RWPE2 (cell line): ENCODE measurements around the gene DLST.

Source experiments
- ATAC-seq: fragments of 200-7000 bp; cut with Tn5 transposase; 3 replicates; pipeline ENCODE4 v1.9.1; 2021; ENCODE audit warnings: low read depth
- DNase-seq: peaks from one replicate; pipeline ENCODE4 v3.0.0-alpha.2; 2020; ENCODE audit warnings: low spot score
- H3K27ac ChIP-seq: fragments of 450-650 bp; 2 replicates; pipeline ENCODE4 v1.5.1; 2017; ENCODE audit warnings: mild to moderate bottlenecking; ENCODE audit not compliant: poor library complexity, severe bottlenecking
- H3K27me3 ChIP-seq: fragments of 250-450 bp; sonication (Bioruptor Pico); 2 replicates; pipeline ENCODE4 v1.5.1; 2021; ENCODE audit warnings: mild to moderate bottlenecking, moderate library complexity; ENCODE audit not compliant: insufficient read depth, poor library complexity, severe bottlenecking
- H3K36me3 ChIP-seq: fragments of 250-450 bp; sonication (Bioruptor Pico); 2 replicates; pipeline ENCODE4 v1.5.1; 2020; ENCODE audit warnings: low read depth, mild to moderate bottlenecking, moderate library complexity
- H3K4me1 ChIP-seq: fragments of 250-450 bp; sonication (Bioruptor Pico); 2 replicates; pipeline ENCODE4 v1.5.1; 2021; ENCODE audit warnings: mild to moderate bottlenecking, moderate library complexity; ENCODE audit not compliant: insufficient read depth, poor library complexity, severe bottlenecking
- H3K4me3 ChIP-seq: fragments of 250-450 bp; sonication (Bioruptor Pico); 2 replicates; pipeline ENCODE4 v1.5.1; 2021; ENCODE audit warnings: mild to moderate bottlenecking, moderate library complexity; ENCODE audit not compliant: severe bottlenecking
- H3K9me3 ChIP-seq: fragments of 250-450 bp; sonication (Bioruptor Pico); 2 replicates; pipeline ENCODE4 v1.5.1; 2021; ENCODE audit warnings: mild to moderate bottlenecking, moderate library complexity; ENCODE audit not compliant: severe bottlenecking
- CTCF ChIP-seq: fragments of 450-650 bp; IDR thresholded peaks from one replicate; pipeline ENCODE4 v1.5.1; 2017; ENCODE audit warnings: mild to moderate bottlenecking, moderate library complexity; ENCODE audit not compliant: poor library complexity, severe bottlenecking

DLST gene

GRCh38 chr14:74938531-74939495 lies 57.1 kb downstream of the DLST start:
- H3K27ac ChIP-seq = no peak overlapping the region
- H3K9me3 ChIP-seq = no peaks in the 10 kb centered on the region
- H3K4me3 ChIP-seq = no peak overlapping the region
- H3K27me3 ChIP-seq = no peaks in the 10 kb centered on the region
- DNase-seq (no peak), ATAC-seq (no peak)
- H3K36me3 ChIP-seq = peaks cover 18% of the 10 kb centered on the region; the same call in 1 of the 2 replicates
- peaks cover 12% of the 10 kb centered on the region for H3K4me1 ChIP-seq
- no peak for TF ChIP-seq CTCF

DNA sequence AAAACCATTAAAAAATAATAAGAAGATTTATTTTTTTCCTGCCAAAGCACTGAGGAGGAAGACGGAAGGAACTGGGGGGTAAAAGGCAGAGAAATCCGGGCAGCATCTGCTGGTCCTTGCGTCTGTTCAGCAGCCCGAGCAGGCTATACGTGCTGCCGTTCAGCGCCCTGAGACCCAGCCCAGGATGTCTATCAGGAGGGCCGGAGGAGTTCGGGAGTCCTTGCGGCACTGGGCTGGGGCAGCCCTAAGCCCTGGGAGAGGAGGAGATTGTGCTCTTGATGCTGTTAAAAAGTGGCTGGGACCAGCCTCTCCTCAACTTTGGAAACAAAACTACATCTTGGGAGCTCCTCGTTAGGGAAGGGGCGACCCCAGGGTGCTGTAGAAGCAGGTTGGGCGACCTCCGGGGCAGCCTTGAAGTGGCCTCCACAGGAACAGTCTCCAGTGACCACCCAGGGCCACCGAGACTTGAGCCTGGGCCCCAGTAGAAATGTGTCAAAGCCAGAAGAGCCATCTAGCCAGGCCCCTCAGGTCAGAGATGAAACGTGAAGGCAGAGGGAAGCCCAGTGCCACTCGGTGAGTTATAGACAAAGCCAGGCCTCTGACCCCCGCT lies 59.3 kb downstream of the DLST start:
- no peak for TF ChIP-seq CTCF
- DNase-seq = no peak
- Histone ChIP-seq H3K9me3 (no peaks in the 10 kb centered on the region), H3K36me3 (peaks cover 37% of the 10 kb centered on the region), H3K4me3 (no peak overlapping the region), H3K27me3 (no peaks in the 10 kb centered on the region), H3K27ac (peak overlapping the region; percentile 42), H3K4me1 (peaks cover 12% of the 10 kb centered on the region)
- no peak for ATAC-seq

- H3K9me3 ChIP-seq = no peaks in the 10 kb centered on the region
- peaks cover 43% of the 10 kb centered on the region for H3K36me3 ChIP-seq
- peaks cover 12% of the 10 kb centered on the region for H3K4me1 ChIP-seq
- no peak for TF ChIP-seq CTCF
- peak; percentile 7; the same call in 1 of the 3 replicates for ATAC-seq
- peak overlapping the region; percentile 42 for H3K27ac ChIP-seq
- no peak for DNase-seq
- no peak overlapping the region for H3K4me3 ChIP-seq
- no peaks in the 10 kb centered on the region for H3K27me3 ChIP-seq
Measured at GRCh38 chr14:74941676-74942097, 60.0 kb downstream of the DLST start.

DNA sequence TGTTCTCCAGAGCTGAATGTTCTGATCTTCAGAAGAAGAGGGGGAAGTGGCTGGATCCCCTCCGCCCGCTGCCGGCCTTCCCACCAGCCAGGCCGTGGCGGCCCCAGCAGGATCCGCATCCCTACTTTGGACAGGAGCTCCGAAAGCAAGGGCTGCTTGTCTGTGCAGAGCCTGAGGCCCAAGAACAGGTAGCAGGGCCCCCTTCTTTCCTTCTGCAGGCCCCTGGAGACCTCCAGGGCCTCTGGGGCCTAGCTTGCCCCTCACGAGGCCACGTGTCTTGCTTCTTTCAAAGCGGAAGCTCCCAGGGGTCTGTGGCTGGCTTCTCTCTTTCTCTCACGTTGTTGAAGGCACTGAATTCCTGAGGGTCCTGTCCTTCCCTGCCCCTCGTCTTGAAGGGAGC lies 60.5 kb downstream of the DLST start:
- H3K4me1 ChIP-seq = peaks cover 12% of the 10 kb centered on the region
- H3K27me3 ChIP-seq = no peaks in the 10 kb centered on the region
- H3K27ac ChIP-seq = no peak overlapping the region
- DNase-seq (no peak), ATAC-seq (no peak)
- H3K36me3 ChIP-seq = peaks cover 48% of the 10 kb centered on the region
- H3K4me3 ChIP-seq = no peak overlapping the region
- TF ChIP-seq CTCF = no peak
- H3K9me3 ChIP-seq = no peaks in the 10 kb centered on the region
